K562 (cell line): ENCODE data around the gene UBN2. TPM values are rescaled to one million over a fixed set of nuclear protein-coding genes. Genes with fewer than 3 reads are reported as not detected.

ENCODE experiments used
- ATAC-seq: fragments of 200-7000 bp; cut with Tn5 transposase; 3 replicates; pipeline ENCODE4 v1.9.1; 2020; ENCODE audit warnings: moderate library complexity
- BruUV-seq: library from RNA; stranded (reverse); fragments of 400-500 nt; replicated peaks from 2 replicates; lab custom pipeline; 2021; lab: Mats Ljungman, UMichigan
- CTCF ChIA-PET: fragments of 300-600 bp; formaldehyde crosslinking; extraction: SDS; loops from one replicate; lab custom pipeline; 2021; ENCODE audit warnings: low intra/inter-chr PET ratio; lab: Yijun Ruan, JAX
- POLR2A ChIA-PET: fragments of 300-600, 350-650 bp; sonication (Branson Sonifier 250); formaldehyde crosslinking; extraction: SDS; loops from one replicate; lab custom pipeline; 2021; ENCODE audit warnings: antibody characterized with exemption, inconsistent platforms; lab: Yijun Ruan, JAX
- DNase-seq, 4 experiments: peaks; one replicate each; pipeline versions ENCODE4 v3.0.0 to v3.0.0-alpha.2; 2011 to 2018; ENCODE audit warnings: low spot score in 3 of 4, mixed read lengths in 3 of 4; ENCODE audit errors: extremely low read depth in 1 of 4
- FAIRE-seq: peaks from 2 replicates; lab custom pipeline; 2011; peaks lifted over from hg19 to GRCh38; lab: Jason Lieb, UNC
- H2AFZ ChIP-seq: 2 replicates; pipeline ENCODE4 v1.6.0; 2011; ENCODE audit warnings: low read depth, low read length, control low read depth, inconsistent platforms
- H3K27ac ChIP-seq: fragments of 200-600 bp; 3 replicates; pipeline ENCODE4 v1.8.0; 2011; ENCODE audit warnings: low read depth, mild to moderate bottlenecking, control low read depth, inconsistent platforms, low read length, moderate library complexity, mixed read lengths; ENCODE audit errors: extremely low read depth
- H3K27me3 ChIP-seq, 2 experiments: fragments of 300-600 bp in 1 of 2; 2 replicates in 1 of 2; 3 replicates in 1 of 2; pipeline versions ENCODE4 v1.6.0 to v1.8.0; 2011; ENCODE audit warnings: inconsistent platforms in 2 of 2, low read length in 2 of 2, mild to moderate bottlenecking in 1 of 2, mixed read lengths in 1 of 2, moderate library complexity in 1 of 2; ENCODE audit not compliant: control insufficient read depth in 2 of 2, insufficient read depth in 2 of 2
- H3K36me3 ChIP-seq: fragments of 300-600 bp; 3 replicates; pipeline ENCODE4 v1.8.0; 2011; ENCODE audit warnings: mild to moderate bottlenecking, low read length, inconsistent platforms; ENCODE audit not compliant: control insufficient read depth, insufficient read depth
- H3K4me1 ChIP-seq, 2 experiments: fragments of 200-600 bp in 1 of 2; replicated peaks in 1 of 2; 2 replicates in 1 of 2; 3 replicates in 1 of 2; pipeline versions ENCODE4 v1.5.1 to v1.8.0; 2011; ENCODE audit warnings: inconsistent platforms in 2 of 2, low read length in 2 of 2, mild to moderate bottlenecking in 1 of 2, mixed read lengths in 1 of 2, moderate library complexity in 1 of 2; ENCODE audit not compliant: control insufficient read depth in 2 of 2, insufficient read depth in 2 of 2
- H3K4me2 ChIP-seq: 2 replicates; pipeline ENCODE4 v1.6.1; 2011; ENCODE audit warnings: low read length, control low read depth, inconsistent platforms, mixed read lengths; ENCODE audit not compliant: insufficient read depth
- H3K4me3 ChIP-seq: fragments of 200-600 bp; sonication (generic), shearing (Covaris generic); 2 replicates; pipeline ENCODE4 v1.5.1; 2016; ENCODE audit warnings: control low read depth, inconsistent platforms
- H3K79me2 ChIP-seq: fragments of 200-600 bp; 3 replicates; pipeline ENCODE4 v1.8.0; 2011; ENCODE audit warnings: low read length, inconsistent platforms; ENCODE audit not compliant: control insufficient read depth, insufficient read depth
- H3K9ac ChIP-seq, 2 experiments: 2 replicates each; pipeline versions ENCODE4 v1.6.0 to v1.6.1; 2011; ENCODE audit warnings: low read depth in 2 of 2, low read length in 2 of 2, control low read depth in 1 of 2, inconsistent platforms in 1 of 2, mild to moderate bottlenecking in 1 of 2, mixed read lengths in 1 of 2; ENCODE audit not compliant: insufficient read depth in 1 of 2
- H3K9me1 ChIP-seq: one replicate; pipeline ENCODE4 v1.6.0; 2011; ENCODE audit warnings: inconsistent platforms, mild to moderate bottlenecking, low read length, moderate library complexity; ENCODE audit not compliant: control insufficient read depth, insufficient read depth
- H3K9me3 ChIP-seq: replicated peaks from 2 replicates; pipeline ENCODE4 v1.5.1; 2011; ENCODE audit warnings: low read depth, low read length, inconsistent platforms; ENCODE audit not compliant: control insufficient read depth, insufficient read depth
- H4K20me1 ChIP-seq: replicated peaks from 2 replicates; pipeline ENCODE4 v1.6.1; 2011; ENCODE audit warnings: low read length, inconsistent platforms, mixed read lengths; ENCODE audit not compliant: control insufficient read depth, insufficient read depth
- CHD2 ChIP-seq: IDR thresholded peaks from 2 replicates; pipeline ENCODE4 v1.6.1; 2011; ENCODE audit warnings: low read depth, low read length
- CSDE1 ChIP-seq, 2 experiments: fragments of 450-650 bp; IDR thresholded peaks; 2 replicates each; pipeline ENCODE4 v1.6.1; 2016; ENCODE audit warnings: mild to moderate bottlenecking in 1 of 2
- CTCF ChIP-seq, 3 experiments: IDR thresholded peaks in 2 of 3; conservative IDR thresholded peaks in 1 of 3; 2 replicates each; pipeline ENCODE4 v1.5.1; 2011 to 2012; ENCODE audit warnings: low read length in 3 of 3, mild to moderate bottlenecking in 3 of 3, control low read depth in 2 of 3, improper control_type of control experiment in 1 of 3, inconsistent platforms in 1 of 3, low read depth in 1 of 3, mixed read lengths in 1 of 3, moderate library complexity in 1 of 3; ENCODE audit not compliant: insufficient read depth in 2 of 3
- EGR1 ChIP-seq: fragments of 450-650 bp; conservative IDR thresholded peaks from 2 replicates; pipeline ENCODE4 v1.6.1; 2017; ENCODE audit warnings: mild to moderate bottlenecking
- FOXA3 ChIP-seq, 2 experiments: fragments of 450-650 bp in 1 of 2; sonication (generic) in 1 of 2; formaldehyde crosslinking; IDR thresholded peaks in 1 of 2; conservative IDR thresholded peaks in 1 of 2; 2 replicates each; pipeline versions ENCODE4 v1.4.0 to v1.8.0; 2020 to 2022; ENCODE audit warnings: mild to moderate bottlenecking in 2 of 2, missing genetic modification reagents in 1 of 2
- HMBOX1 ChIP-seq: sonication (generic); IDR thresholded peaks from 2 replicates; pipeline ENCODE4 v1.6.1; 2016
- NR4A1 ChIP-seq, 2 experiments: fragments of 250-450 bp in 1 of 2; fragments of 450-650 bp in 1 of 2; sonication (Bioruptor Pico) in 1 of 2; IDR thresholded peaks; 2 replicates each; pipeline versions ENCODE4 v1.4.0 to v1.6.1; 2016 to 2020; ENCODE audit warnings: mild to moderate bottlenecking in 2 of 2, missing compliant biosample characterization in 1 of 2, missing genetic modification characterization in 1 of 2, moderate library complexity in 1 of 2
- POLR2AphosphoS5 ChIP-seq: IDR thresholded peaks from 2 replicates; pipeline ENCODE4 v1.6.1; 2011; ENCODE audit warnings: mild to moderate bottlenecking, low read depth, low read length, moderate library complexity; ENCODE audit not compliant: control insufficient read depth, insufficient read depth
- PRDM10 ChIP-seq: fragments of 450-650 bp; IDR thresholded peaks from 2 replicates; pipeline ENCODE4 v1.6.1; 2018; ENCODE audit not compliant: partially characterized antibody
- PREB ChIP-seq: sonication (generic); formaldehyde crosslinking; IDR thresholded peaks from 2 replicates; pipeline ENCODE4 v1.8.1; 2023; ENCODE audit warnings: mild to moderate bottlenecking, missing genetic modification reagents
- RHOXF2B ChIP-seq: fragments of 250-450 bp; sonication (Bioruptor Pico); conservative IDR thresholded peaks from 2 replicates; pipeline ENCODE4 v1.5.1; 2021
- SMAD4 ChIP-seq: fragments of 250-450 bp; sonication (Bioruptor Pico); conservative IDR thresholded peaks from 2 replicates; pipeline ENCODE4 v1.8.0; 2021; ENCODE audit warnings: inconsistent platforms, mild to moderate bottlenecking, moderate library complexity
- ZNF431 ChIP-seq: sonication (generic); formaldehyde crosslinking; IDR thresholded peaks from 2 replicates; pipeline ENCODE4 v1.8.0; 2022; ENCODE audit warnings: mild to moderate bottlenecking, missing genetic modification reagents
- WGBS: fragments of 100-300 bp; shearing (Covaris generic); methylation state at CpG from one replicate; pipeline ENCODE4 v1.1.6; 2016; ENCODE audit warnings: low coverage, mixed read lengths; ENCODE audit not compliant: insufficient coverage; ENCODE audit errors: missing lambda C conversion rate; 5-methylcytosine and 5-hydroxymethylcytosine counted together
- in situ Hi-C: fragments of 300-500 bp; cut with MboI; formaldehyde crosslinking; loops from 4 replicates; pipeline ENCODE4 v1.15.0; 2018; ENCODE audit warnings: inconsistent platforms, mixed read lengths
- intact Hi-C: fragments of 100-400 bp; cut with micrococcal nuclease; formaldehyde crosslinking; loops from 2 replicates; pipeline ENCODE4 v1.14.2; 2022
- polyA plus RNA-seq, 8 experiments: library from polyadenylated mRNA; depleted of rRNA in 4 of 8; stranded (reverse) in 5 of 8; unstranded in 3 of 8; fragments of >200 nt; fragmentation: Nextera tagmentation in 2 of 8; fragmentation: Illumina TruSeq in 1 of 8; extraction: Ambion mirVana in 2 of 8; extraction: Trizol in 1 of 8; gene quantifications; 2 replicates each; pipeline versions ENCODE4 v1.2.1 to v1.2.3, GENCODE V29; 2011 to 2014; ENCODE audit warnings: inconsistent platforms in 1 of 8, missing spikeins in 1 of 8
- total RNA-seq, 7 experiments: library from RNA; depleted of rRNA in 6 of 7; stranded (reverse); fragments of >200 nt in 6 of 7; fragmentation: Illumina TruSeq in 2 of 7; extraction: Trizol in 2 of 7; gene quantifications; 2 replicates each; pipeline versions ENCODE4 v1.2.1 to v1.2.3, GENCODE V29; 2011 to 2021; ENCODE audit warnings: low replicate concordance in 1 of 7

UBN2 gene
- total and polyA plus RNA-seq, 9 of the 15 experiments (the other 6 are each of a cell fraction or from before 2014, with no cell fraction given) = 1.2 to 19.5 (median 9.9) TPM

DNA sequence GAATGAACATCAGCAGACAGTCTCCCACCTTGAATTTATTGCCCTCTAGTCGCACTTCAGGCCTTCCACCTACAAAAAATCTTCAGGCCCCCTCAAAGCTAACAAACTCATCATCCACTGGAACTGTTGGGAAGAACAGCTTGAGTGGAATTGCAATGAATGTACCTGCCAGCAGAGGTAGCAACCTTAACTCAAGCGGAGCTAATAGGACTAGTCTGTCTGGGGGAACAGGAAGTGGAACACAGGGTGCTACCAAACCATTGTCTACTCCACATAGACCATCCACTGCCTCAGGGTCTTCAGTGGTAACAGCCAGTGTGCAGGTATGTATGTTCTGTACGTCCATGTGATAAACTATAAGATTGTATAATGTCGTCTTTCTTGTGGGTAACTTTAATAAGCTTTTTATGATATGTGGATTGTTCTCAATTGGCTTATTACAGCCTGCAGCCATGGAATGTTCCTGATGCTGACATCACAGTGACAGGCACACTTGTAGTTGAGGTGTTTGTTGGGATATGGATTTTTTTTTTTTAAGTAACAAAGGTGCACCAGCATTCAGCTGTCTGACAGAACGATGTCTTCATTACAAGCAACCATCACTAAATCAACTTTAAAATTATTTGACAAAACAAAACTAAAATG, 53.3 kb downstream of the UBN2 start:
- H3K36me3 ChIP-seq = peaks cover 31% of the 10 kb centered on the region
- no peak for TF ChIP-seq RHOXF2B (CRISPR knock-in tag)
- TF ChIP-seq EGR1 = no peak
- TF ChIP-seq POLR2AphosphoS5 = 0 out of 2 replicates have a peak, but pooled peaks have one; percentile 17
- TF ChIP-seq CTCF (IDR thresholded peaks at IDR 0.05 in 2 of 3, conservative IDR thresholded peaks at IDR 0.05 in 1 of 3; ENCODE audit: insufficient read depth in 2 of 3, low read depth in 1 of 3, low read length in 3 of 3) = peak in 2 of 3 experiments; percentile 17 to 22; a peak in 1 of 6 replicates
- TF ChIP-seq ZNF431 (CRISPR knock-in tag) = no peak
- no peak for TF ChIP-seq CSDE1 (IDR thresholded peaks at IDR 0.05)
- no peak for TF ChIP-seq NR4A1 (CRISPR knock-in tag; IDR thresholded peaks at IDR 0.05)
- TF ChIP-seq NR4A1 (tag; IDR thresholded peaks at IDR 0.05) = no peak
- TF ChIP-seq SMAD4 (CRISPR knock-in tag) = no peak
- TF ChIP-seq PRDM10 = peak; percentile 75
- TF ChIP-seq FOXA3 (CRISPR knock-in tag; conservative IDR thresholded peaks at IDR 0.05 in 1 of 2, IDR thresholded peaks at IDR 0.05 in 1 of 2) = no peak
- TF ChIP-seq CHD2 = no peak
- peak; percentile 51; the same call in 1 of the 2 replicates for TF ChIP-seq HMBOX1
- no peak for TF ChIP-seq PREB (CRISPR knock-in tag)

More for the DNA sequence above, 53.3 kb downstream of the UBN2 start:
- ChIA-PET CTCF (no interaction called here), POLR2A (interaction anchor here (0.9 to 3.8 kb wide), 2 partner anchors 10 to 17 kb away, joined by 3 to 20 read pairs; no protein-coding TSS in a partner anchor)
- in situ Hi-C loops = no loop called here
- Histone ChIP-seq H3K9ac (no peak overlapping the region), H3K27me3 (no peaks in the 10 kb centered on the region), H3K27ac (no peak overlapping the region), H3K4me3 (no peak overlapping the region), H4K20me1 (0 out of 2 replicates have a peak, but pooled peaks cover 3% of the 10 kb centered on the region), H3K4me2 (no peak overlapping the region), H3K9me3 (no peaks in the 10 kb centered on the region), H3K79me2 (no peaks in the 10 kb centered on the region), H3K9me1 (no peaks in the 10 kb centered on the region), H3K4me1 (no peaks in the 10 kb centered on the region), H2AFZ (no peak overlapping the region)
- intact Hi-C loops = no loop called here
- FAIRE-seq (no peak), ATAC-seq (peak; percentile 79), DNase-seq (peak in 1 of 4 experiments; percentile 20)
- no TSS peak for BruUV-seq
- 79% methylated on average over 5 of the region's 5 CpGs for WGBS
